ENCODE measurements around the gene RNF223. TPM values are rescaled to one million over a fixed set of nuclear protein-coding genes. Genes with fewer than 3 reads are reported as not detected.

The RNF223 gene
- total and polyA plus RNA-seq, 2 donors (not counting 3 experiments of a cell fraction or from before 2014, with no cell fraction given): not detected

- no peak for TF ChIP-seq EZH2 (IDR thresholded peaks at IDR 0.05; ENCODE audit: borderline replicate concordance, low read depth, low read length, severe bottlenecking)
- TF ChIP-seq MYC (IDR thresholded peaks at IDR 0.05; ENCODE audit: low read depth, low read length): no peak
- TF ChIP-seq FOS (IDR thresholded peaks at IDR 0.05; ENCODE audit: borderline replicate concordance, insufficient read depth, low read length): no peak
- no peak for TF ChIP-seq JUN (IDR thresholded peaks at IDR 0.05; ENCODE audit: borderline replicate concordance, insufficient read depth, insufficient read length, low read depth)
- TF ChIP-seq CTCF (IDR thresholded peaks at IDR 0.05; ENCODE audit: extremely low read depth in 1 of 2, insufficient read depth in 1 of 2, low read depth in 1 of 2, low read length in 2 of 2): no peak
- TF ChIP-seq POLR2AphosphoS5 (IDR thresholded peaks at IDR 0.05; ENCODE audit: insufficient read depth, low read depth, low read length): no peak
- TF ChIP-seq MAX (IDR thresholded peaks at IDR 0.05; ENCODE audit: insufficient read depth, insufficient read length): no peak
- no peak for TF ChIP-seq GATA2 (IDR thresholded peaks at IDR 0.05; ENCODE audit: insufficient read depth, insufficient read length, low read depth, low read length)
- no peak for TF ChIP-seq POLR2A (IDR thresholded peaks at IDR 0.05; ENCODE audit: low read depth, low read length)
- DNase-seq (ENCODE audit: low read depth, low spot score): no peak
- H2AFZ ChIP-seq (ENCODE audit: low read depth, low read length): peak overlapping the region; percentile 9
- no peaks in the 10 kb centered on the region for H4K20me1 ChIP-seq (replicated peaks; ENCODE audit: control insufficient read depth, extremely low read depth, insufficient read depth, low read length)
- ChIA-PET CTCF (interaction anchor here (1.3 kb wide), 1 partner anchor 222 kb away, joined by 4 read pairs; no protein-coding TSS in a partner anchor), POLR2A (no interaction called here)
- H3K27me3 ChIP-seq (ENCODE audit: control insufficient read depth in 2 of 2, insufficient read depth in 2 of 2, low read length in 2 of 2): no peaks in the 10 kb centered on the region
- H3K79me2 ChIP-seq (ENCODE audit: control insufficient read depth, insufficient read depth, low read length): no peaks in the 10 kb centered on the region
- no peak for FAIRE-seq
- intact Hi-C loops (cut with micrococcal nuclease) (loop anchor here (1.0 kb wide), 1 partner anchor 111 kb away; the partner anchor contains the start of gene NOC2L), dilution Hi-C loops (cut with MboI; ENCODE audit: extremely low pct_ligation_motif_present, low sequenced_read_pairs) (no loop called here)
- no peaks in the 10 kb centered on the region for H3K9me1 ChIP-seq (replicated peaks; ENCODE audit: control insufficient read depth, extremely low read depth, insufficient read depth, low read length)
- no peaks in the 10 kb centered on the region for H3K36me3 ChIP-seq (ENCODE audit: control insufficient read depth in 2 of 2, extremely low read depth in 1 of 2, insufficient read depth in 2 of 2, low read length in 2 of 2)
- peak overlapping the region; percentile 27 for H3K4me2 ChIP-seq (ENCODE audit: insufficient read depth, low read length)
- H3K4me1 ChIP-seq (ENCODE audit: control insufficient read depth, extremely low read depth, insufficient read depth, low read length): no peaks in the 10 kb centered on the region
- no peak overlapping the region for H3K9ac ChIP-seq (replicated peaks; ENCODE audit: extremely low read depth, insufficient read depth, low read length)
- no peaks in the 10 kb centered on the region for H3K9me3 ChIP-seq (replicated peaks; ENCODE audit: control insufficient read depth, insufficient read depth, low read length)
- BruUV-seq (replicated peaks): no TSS peak
- no peak overlapping the region for H3K4me3 ChIP-seq (replicated peaks in 1 of 3; ENCODE audit: insufficient read depth in 1 of 3, low read depth in 1 of 3, low read length in 3 of 3)
- no peak overlapping the region for H3K27ac ChIP-seq (ENCODE audit: insufficient read depth, low read depth, low read length)
Measured at GRCh38 chr1:1069711-1070676, 4.1 kb downstream of the RNF223 start.
